Measurements from ENCODE around the gene UBL4A. TPM values are rescaled to one million over a fixed set of nuclear protein-coding genes. Genes with fewer than 3 reads are reported as not detected.

Gene UBL4A
- total and polyA plus RNA-seq, 7 experiments from 2014 or later, result 9.2 to 65.7 (median 33.8) TPM

- CTCF ChIA-PET, result interaction anchor here (0.6 kb wide), 1 partner anchor 862 kb away, joined by 3 read pairs; no protein-coding TSS in a partner anchor
- ATAC-seq, result no peak
Measured at GRCh38 chrX:154473683-154474082, 12.7 kb downstream of the UBL4A start.

GRCh38 chrX:154472685-154473632 is 13.5 kb downstream of the UBL4A start:
- Mint-ChIP-seq H3K27me3 (no peaks in the 10 kb centered on the region), H3K27ac (peak overlapping the region in 1 of 9 donors; percentile 10), H3K36me3 (peaks cover 0 to 5% (median 0%) of the 10 kb centered on the region in 5 donors), H3K9me3 (peaks cover 0 to 2% (median 0%) of the 10 kb centered on the region in 11 donors), H3K4me1 (peaks cover 2 to 22% (median 18%) of the 10 kb centered on the region in 7 donors), H3K4me3 (no peak overlapping the region)
- POLR2A ChIA-PET, result interaction anchor here (1.2 kb wide), 1 partner anchor 15 kb away, joined by 3 read pairs; no protein-coding TSS in a partner anchor
- ATAC-seq (no peak), DNase-seq (no peak)
- Histone ChIP-seq H3K4me1 (ENCODE audit: control insufficient read depth in 2 of 2, insufficient read depth in 2 of 2, low read length in 2 of 2) (peaks cover 0 to 12% of the 10 kb centered on the region in 2 donors), H3K4me3 (ENCODE audit: low read length) (no peak overlapping the region), H3K27me3 (ENCODE audit: control insufficient read depth in 2 of 2, insufficient read depth in 2 of 2, low read length in 2 of 2) (no peaks in the 10 kb centered on the region), H3K9me3 (ENCODE audit: control insufficient read depth in 2 of 3, low read length in 3 of 3) (no peaks in the 10 kb centered on the region), H3K27ac (ENCODE audit: low read depth, low read length) (no peak overlapping the region), H3K36me3 (ENCODE audit: control insufficient read depth in 2 of 3, insufficient read depth in 3 of 3, low read length in 3 of 3) (peaks cover 0 to 34% (median 0%) of the 10 kb centered on the region in 3 experiments)
- intact Hi-C loops (cut with micrococcal nuclease), result no loop called here
- CTCF ChIA-PET, result interaction anchor here (0.6 kb wide), 1 partner anchor 861 kb away, joined by 3 read pairs; no protein-coding TSS in a partner anchor

More at GRCh38 chrX:154473683-154474082, 12.7 kb downstream of the UBL4A start:
- H3K27me3 ChIP-seq (ENCODE audit: control insufficient read depth in 2 of 2, insufficient read depth in 2 of 2, low read length in 2 of 2), result no peaks in the 10 kb centered on the region
- DNase-seq, result no peak
- H3K4me3 ChIP-seq (ENCODE audit: low read length), result no peak overlapping the region
- H3K36me3 Mint-ChIP-seq, result peaks cover 0 to 5% (median 0%) of the 10 kb centered on the region in 5 donors
- H3K27ac Mint-ChIP-seq, result peak overlapping the region in 2 of 9 donors; percentile 23 to 49
- H3K27ac ChIP-seq (ENCODE audit: low read depth, low read length), result no peak overlapping the region
- H3K9me3 Mint-ChIP-seq, result peaks cover 0 to 2% (median 0%) of the 10 kb centered on the region in 11 donors
- H3K36me3 ChIP-seq (ENCODE audit: control insufficient read depth in 2 of 3, insufficient read depth in 3 of 3, low read length in 3 of 3), result peaks cover 0 to 27% (median 0%) of the 10 kb centered on the region in 3 experiments
- POLR2A ChIA-PET, result interaction anchor here (1.2 kb wide), 1 partner anchor 16 kb away, joined by 3 read pairs; no protein-coding TSS in a partner anchor
- H3K9me3 ChIP-seq (ENCODE audit: control insufficient read depth in 2 of 3, low read length in 3 of 3), result no peaks in the 10 kb centered on the region
- peaks cover 4 to 27% (median 20%) of the 10 kb centered on the region in 7 donors for H3K4me1 Mint-ChIP-seq
- H3K4me3 Mint-ChIP-seq, result no peak overlapping the region
- intact Hi-C loops (cut with micrococcal nuclease), result no loop called here
- H3K27me3 Mint-ChIP-seq, result no peaks in the 10 kb centered on the region
- peaks cover 0 to 14% of the 10 kb centered on the region in 2 donors for H3K4me1 ChIP-seq (ENCODE audit: control insufficient read depth in 2 of 2, insufficient read depth in 2 of 2, low read length in 2 of 2)

DNA sequence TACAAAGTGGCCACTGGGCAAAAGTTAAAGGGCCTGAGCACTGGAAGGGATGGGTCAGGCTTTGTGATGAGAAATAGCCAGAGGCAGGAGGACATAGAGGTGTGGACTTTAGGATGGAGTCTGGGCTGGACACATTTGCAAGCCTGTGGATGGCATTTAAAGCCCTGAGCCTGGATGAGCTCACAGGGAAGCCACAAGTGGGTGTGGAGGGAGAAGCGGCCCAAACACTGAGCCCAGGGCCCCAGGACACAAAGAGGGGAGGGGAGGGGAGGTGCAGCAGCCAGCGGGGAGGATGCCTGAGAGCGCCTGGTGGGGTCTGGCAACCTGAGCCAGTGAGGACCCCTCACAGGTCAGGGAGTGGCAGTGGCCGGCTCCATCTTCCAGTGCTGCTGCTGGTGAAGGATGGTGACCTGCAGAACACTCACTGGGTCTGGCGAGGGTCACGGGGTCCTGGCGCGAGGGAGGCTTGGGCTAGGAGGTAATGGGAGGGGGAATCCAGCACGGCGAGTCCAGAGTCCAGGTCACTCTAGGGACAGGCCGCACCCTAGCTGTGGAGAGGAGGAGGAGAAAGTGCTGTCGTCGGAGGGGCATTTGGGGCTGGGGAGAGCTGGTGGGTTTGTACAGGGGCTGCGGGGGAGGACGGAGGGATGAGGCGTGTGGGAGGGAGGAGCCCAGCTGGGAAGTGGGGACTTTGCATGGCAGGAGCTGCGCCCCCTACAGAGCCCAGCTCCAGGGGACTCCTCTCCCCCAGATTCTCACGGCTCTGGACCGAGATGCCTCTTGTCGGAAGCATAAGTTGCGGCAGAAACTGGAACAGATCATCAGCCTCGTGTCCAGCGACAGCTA is 14.4 kb downstream of the UBL4A start:
- no peaks in the 10 kb centered on the region for H3K9me3 ChIP-seq (ENCODE audit: control insufficient read depth in 2 of 3, low read length in 3 of 3)
- peaks cover 2 to 13% (median 11%) of the 10 kb centered on the region in 7 donors for H3K4me1 Mint-ChIP-seq
- no peak overlapping the region for H3K27ac ChIP-seq (ENCODE audit: low read depth, low read length)
- peaks cover 0 to 2% (median 0%) of the 10 kb centered on the region in 11 donors for H3K9me3 Mint-ChIP-seq
- no peaks in the 10 kb centered on the region for H3K27me3 Mint-ChIP-seq
- DNase-seq (no peak), ATAC-seq (no peak)
- H3K36me3 ChIP-seq (ENCODE audit: control insufficient read depth in 2 of 3, insufficient read depth in 3 of 3, low read length in 3 of 3), result peaks cover 0 to 39% (median 0%) of the 10 kb centered on the region in 3 experiments
- no peak overlapping the region for H3K4me3 Mint-ChIP-seq
- ChIA-PET POLR2A (interaction anchor here (1.2 kb wide), 1 partner anchor 15 kb away, joined by 3 read pairs; no protein-coding TSS in a partner anchor), CTCF (no interaction called here)
- no peak overlapping the region for H3K4me3 ChIP-seq (ENCODE audit: low read length)
- H3K27me3 ChIP-seq (ENCODE audit: control insufficient read depth in 2 of 2, insufficient read depth in 2 of 2, low read length in 2 of 2), result no peaks in the 10 kb centered on the region
- intact Hi-C loops (cut with micrococcal nuclease), result no loop called here
- H3K27ac Mint-ChIP-seq, result peak overlapping the region in 1 of 9 donors; percentile 51
- H3K36me3 Mint-ChIP-seq, result peaks cover 0 to 5% (median 0%) of the 10 kb centered on the region in 5 donors
- peaks cover 0 to 3% of the 10 kb centered on the region in 2 donors for H3K4me1 ChIP-seq (ENCODE audit: control insufficient read depth in 2 of 2, insufficient read depth in 2 of 2, low read length in 2 of 2)

DNA sequence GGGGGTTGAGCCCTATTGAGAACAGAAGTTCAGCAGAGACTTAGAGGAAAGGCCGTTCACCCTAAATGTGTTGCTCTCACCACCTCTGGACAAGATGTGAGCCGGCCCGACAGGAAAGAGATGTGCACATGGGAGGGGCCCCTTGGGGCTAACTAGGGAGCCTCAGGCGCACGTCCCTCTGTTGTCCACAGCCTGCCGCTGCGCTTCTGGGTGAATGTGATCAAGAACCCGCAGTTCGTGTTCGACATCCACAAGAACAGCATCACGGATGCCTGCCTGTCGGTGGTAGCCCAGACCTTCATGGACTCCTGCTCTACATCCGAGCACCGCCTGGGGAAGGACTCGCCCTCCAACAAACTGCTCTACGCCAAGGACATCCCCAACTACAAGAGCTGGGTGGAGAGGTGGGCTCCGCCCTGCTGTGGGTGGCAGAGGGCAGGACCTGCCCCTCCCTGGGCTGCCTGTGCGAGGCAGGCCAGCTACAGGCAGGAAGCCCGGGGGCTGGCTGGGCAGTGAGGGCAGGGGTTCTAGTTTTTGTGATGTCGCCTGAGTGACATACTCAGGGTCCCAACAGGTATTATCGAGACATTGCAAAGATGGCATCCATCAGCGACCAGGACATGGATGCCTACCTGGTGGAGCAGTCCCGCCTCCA is 15.4 kb downstream of the UBL4A start:
- H3K27me3 Mint-ChIP-seq, result no peaks in the 10 kb centered on the region
- ChIA-PET CTCF (no interaction called here), POLR2A (no interaction called here)
- intact Hi-C loops (cut with micrococcal nuclease), result no loop called here
- H3K4me1 Mint-ChIP-seq, result peaks cover 0 to 5% (median 4%) of the 10 kb centered on the region in 7 donors
- H3K9me3 Mint-ChIP-seq, result peaks cover 0 to 2% (median 0%) of the 10 kb centered on the region in 11 donors
- no peaks in the 10 kb centered on the region for H3K27me3 ChIP-seq (ENCODE audit: control insufficient read depth in 2 of 2, insufficient read depth in 2 of 2, low read length in 2 of 2)
- no peak overlapping the region for H3K4me3 ChIP-seq (ENCODE audit: low read length)
- H3K36me3 ChIP-seq (ENCODE audit: control insufficient read depth in 2 of 3, insufficient read depth in 3 of 3, low read length in 3 of 3), result peaks cover 0 to 47% (median 0%) of the 10 kb centered on the region in 3 experiments
- no peaks in the 10 kb centered on the region for H3K9me3 ChIP-seq (ENCODE audit: control insufficient read depth in 2 of 3, low read length in 3 of 3)
- ATAC-seq, result no peak
- no peak for DNase-seq
- H3K27ac ChIP-seq (ENCODE audit: low read depth, low read length), result no peak overlapping the region
- no peak overlapping the region for H3K4me3 Mint-ChIP-seq
- peaks cover 0 to 5% (median 0%) of the 10 kb centered on the region in 5 donors for H3K36me3 Mint-ChIP-seq
- H3K27ac Mint-ChIP-seq, result no peak overlapping the region
- no peaks in the 10 kb centered on the region for H3K4me1 ChIP-seq (ENCODE audit: control insufficient read depth in 2 of 2, insufficient read depth in 2 of 2, low read length in 2 of 2)

GRCh38 chrX:154470434-154470833 is 16.0 kb downstream of the UBL4A start:
- ATAC-seq (no peak), DNase-seq (no peak)
- no peaks in the 10 kb centered on the region for H3K27me3 Mint-ChIP-seq
- peaks cover 0 to 53% (median 0%) of the 10 kb centered on the region in 3 experiments for H3K36me3 ChIP-seq (ENCODE audit: control insufficient read depth in 2 of 3, insufficient read depth in 3 of 3, low read length in 3 of 3)
- H3K4me1 Mint-ChIP-seq, result peaks cover 0 to 2% (median under 1%) of the 10 kb centered on the region in 7 donors
- no peak overlapping the region for H3K27ac Mint-ChIP-seq
- peaks cover 0 to 2% (median 0%) of the 10 kb centered on the region in 5 donors for H3K36me3 Mint-ChIP-seq
- no peaks in the 10 kb centered on the region for H3K4me1 ChIP-seq (ENCODE audit: control insufficient read depth in 2 of 2, insufficient read depth in 2 of 2, low read length in 2 of 2)
- intact Hi-C loops (cut with micrococcal nuclease), result no loop called here
- peaks cover 0 to 2% (median 0%) of the 10 kb centered on the region in 11 donors for H3K9me3 Mint-ChIP-seq
- H3K4me3 Mint-ChIP-seq, result no peak overlapping the region
- ChIA-PET POLR2A (no interaction called here), CTCF (no interaction called here)
- H3K4me3 ChIP-seq (ENCODE audit: low read length), result no peak overlapping the region
- H3K27ac ChIP-seq (ENCODE audit: low read depth, low read length), result no peak overlapping the region
- no peaks in the 10 kb centered on the region for H3K27me3 ChIP-seq (ENCODE audit: control insufficient read depth in 2 of 2, insufficient read depth in 2 of 2, low read length in 2 of 2)
- no peaks in the 10 kb centered on the region for H3K9me3 ChIP-seq (ENCODE audit: control insufficient read depth in 2 of 3, low read length in 3 of 3)

DNA sequence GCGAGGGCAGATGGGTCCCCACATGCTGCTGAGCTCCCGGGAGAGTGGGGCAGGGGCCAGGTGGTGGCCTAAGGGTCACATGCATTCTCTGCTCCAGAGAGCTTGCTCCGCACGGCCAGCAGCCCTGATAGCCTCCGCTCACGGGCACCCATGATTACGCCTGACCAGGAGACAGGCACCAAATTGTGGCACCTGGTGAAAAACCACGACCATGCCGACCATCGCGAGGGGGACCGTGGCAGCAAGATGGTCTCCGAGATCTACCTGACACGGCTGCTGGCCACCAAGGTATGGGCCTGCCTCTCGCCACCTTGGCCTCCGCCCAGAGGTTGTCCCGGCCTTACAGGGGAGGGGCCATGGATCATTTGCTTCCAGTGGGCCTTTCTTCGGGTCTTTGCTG is 16.5 kb downstream of the UBL4A start:
- Mint-ChIP-seq H3K27me3 (no peaks in the 10 kb centered on the region), H3K4me1 (peaks cover 0 to 2% (median 0%) of the 10 kb centered on the region in 7 donors)
- CTCF ChIA-PET, result no interaction called here

More for the DNA sequence above, 16.5 kb downstream of the UBL4A start:
- ATAC-seq (no peak), DNase-seq (no peak)
- no peaks in the 10 kb centered on the region for H3K4me1 ChIP-seq (ENCODE audit: control insufficient read depth in 2 of 2, insufficient read depth in 2 of 2, low read length in 2 of 2)
- H3K4me3 ChIP-seq (ENCODE audit: low read length), result no peak overlapping the region
- no peak overlapping the region for H3K27ac ChIP-seq (ENCODE audit: low read depth, low read length)
- peaks cover 0 to 59% (median 0%) of the 10 kb centered on the region in 3 experiments for H3K36me3 ChIP-seq (ENCODE audit: control insufficient read depth in 2 of 3, insufficient read depth in 3 of 3, low read length in 3 of 3)
- POLR2A ChIA-PET, result no interaction called here
- no peaks in the 10 kb centered on the region for H3K9me3 ChIP-seq (ENCODE audit: control insufficient read depth in 2 of 3, low read length in 3 of 3)
- Mint-ChIP-seq H3K36me3 (no peaks in the 10 kb centered on the region), H3K9me3 (peaks cover 0 to 2% (median 0%) of the 10 kb centered on the region in 11 donors), H3K4me3 (no peak overlapping the region), H3K27ac (no peak overlapping the region)
- intact Hi-C loops (cut with micrococcal nuclease), result no loop called here
- H3K27me3 ChIP-seq (ENCODE audit: control insufficient read depth in 2 of 2, insufficient read depth in 2 of 2, low read length in 2 of 2), result no peaks in the 10 kb centered on the region
